ENCODE data around the gene TM9SF4. TPM values are rescaled to one million over a fixed set of nuclear protein-coding genes. Genes with fewer than 3 reads are reported as not detected.
A peak's percentile ranks its signal among the peaks of the same experiment; 100 is the strongest.

Gene TM9SF4
- polyA plus RNA-seq, 1 donor (not counting 4 experiments of a cell fraction or from before 2014, with no cell fraction given), result 49.4 TPM

- no peaks in the 10 kb centered on the region for H3K36me3 ChIP-seq (ENCODE audit: control insufficient read depth in 2 of 2, extremely low read depth in 1 of 2, insufficient read depth in 2 of 2, low read length in 2 of 2)
- dilution Hi-C loops (cut with MboI; ENCODE audit: extremely low pct_ligation_motif_present, low sequenced_read_pairs), result no loop called here
- FAIRE-seq, result no peak
- peaks cover 41% of the 10 kb centered on the region for H3K79me2 ChIP-seq (ENCODE audit: control insufficient read depth, insufficient read depth, low read length)
- peak overlapping the region; percentile 100 for H3K9ac ChIP-seq (ENCODE audit: control insufficient read depth, extremely low read depth, insufficient read depth, low read length)
- H4K20me1 ChIP-seq (ENCODE audit: control insufficient read depth, extremely low read depth, insufficient read depth, low read length), result no peaks in the 10 kb centered on the region
- peaks cover 20% of the 10 kb centered on the region for H3K4me1 ChIP-seq (ENCODE audit: control insufficient read depth, extremely low read depth, insufficient read depth, low read length)
- peak overlapping the region; percentile 100 for H3K27ac ChIP-seq (ENCODE audit: control insufficient read depth, insufficient read depth, low read length)
- peak overlapping the region; percentile 7 for H2AFZ ChIP-seq (ENCODE audit: control insufficient read depth, low read length)
- no peak overlapping the region for H3K4me2 ChIP-seq (ENCODE audit: control insufficient read depth, extremely low read depth, insufficient read depth, low read depth, low read length)
- H3K9me3 ChIP-seq (ENCODE audit: control insufficient read depth, low read depth, low read length), result no peaks in the 10 kb centered on the region
- no peak overlapping the region for H3K4me3 ChIP-seq (ENCODE audit: control insufficient read depth in 2 of 3, extremely low read depth in 1 of 3, insufficient read depth in 2 of 3, low read depth in 1 of 3, low read length in 3 of 3)
- peaks cover 4% of the 10 kb centered on the region for H3K9me1 ChIP-seq (ENCODE audit: control insufficient read depth, extremely low read depth, insufficient read depth, low read length)
- TF ChIP-seq EZH2 (IDR thresholded peaks at IDR 0.05; ENCODE audit: low read length), result no peak
- TF ChIP-seq CTCF (optimal IDR thresholded peaks at IDR 0.05 in 1 of 3, IDR thresholded peaks at IDR 0.05 in 1 of 3, conservative IDR thresholded peaks at IDR 0.05 in 1 of 3; ENCODE audit: extremely low read depth in 1 of 3, insufficient read depth in 2 of 3, low read length in 3 of 3), result no peak
- H3K27me3 ChIP-seq (ENCODE audit: control insufficient read depth, extremely low read depth, insufficient read depth, low read length), result no peaks in the 10 kb centered on the region
- DNase-seq (ENCODE audit: low read depth, low spot score), result no peak
Measured at GRCh38 chr20:32108814-32109391, 611 bp upstream of the TM9SF4 start.

- Histone ChIP-seq H3K9me1 (ENCODE audit: control insufficient read depth, extremely low read depth, insufficient read depth, low read length) (peaks cover 4% of the 10 kb centered on the region), H3K9ac (ENCODE audit: control insufficient read depth, extremely low read depth, insufficient read depth, low read length) (peak overlapping the region; percentile 100), H3K27me3 (ENCODE audit: control insufficient read depth, extremely low read depth, insufficient read depth, low read length) (no peaks in the 10 kb centered on the region), H3K4me3 (ENCODE audit: control insufficient read depth in 2 of 3, extremely low read depth in 1 of 3, insufficient read depth in 2 of 3, low read depth in 1 of 3, low read length in 3 of 3) (peak overlapping the region; percentile 71 to 91 (median 88)), H3K4me2 (ENCODE audit: control insufficient read depth, extremely low read depth, insufficient read depth, low read depth, low read length) (peak overlapping the region; percentile 91), H3K79me2 (ENCODE audit: control insufficient read depth, insufficient read depth, low read length) (peaks cover 54% of the 10 kb centered on the region), H4K20me1 (ENCODE audit: control insufficient read depth, extremely low read depth, insufficient read depth, low read length) (peaks cover 6% of the 10 kb centered on the region), H3K27ac (ENCODE audit: control insufficient read depth, insufficient read depth, low read length) (peak overlapping the region; percentile 100), H3K36me3 (ENCODE audit: control insufficient read depth in 2 of 2, extremely low read depth in 1 of 2, insufficient read depth in 2 of 2, low read length in 2 of 2) (peaks cover 0 to 8% of the 10 kb centered on the region in 2 experiments), H2AFZ (ENCODE audit: control insufficient read depth, low read length) (peak overlapping the region; percentile 100), H3K4me1 (ENCODE audit: control insufficient read depth, extremely low read depth, insufficient read depth, low read length) (peaks cover 20% of the 10 kb centered on the region), H3K9me3 (ENCODE audit: control insufficient read depth, low read depth, low read length) (no peaks in the 10 kb centered on the region)
- DNase-seq (ENCODE audit: low read depth, low spot score) (no peak), FAIRE-seq (no peak)
- dilution Hi-C loops (cut with MboI; ENCODE audit: extremely low pct_ligation_motif_present, low sequenced_read_pairs), result no loop called here
- TF ChIP-seq EZH2 (IDR thresholded peaks at IDR 0.05; ENCODE audit: low read length) (no peak), CTCF (optimal IDR thresholded peaks at IDR 0.05 in 1 of 3, IDR thresholded peaks at IDR 0.05 in 1 of 3, conservative IDR thresholded peaks at IDR 0.05 in 1 of 3; ENCODE audit: extremely low read depth in 1 of 3, insufficient read depth in 2 of 3, low read length in 3 of 3) (no peak)
Measured at GRCh38 chr20:32110173-32110704, 725 bp downstream of the TM9SF4 start.

Data from keratinocyte (primary cell).